SK-N-SH (cell line): ENCODE data around the gene PTRH2. TPM values are rescaled to one million over a fixed set of nuclear protein-coding genes. Genes with fewer than 3 reads are reported as not detected.

Source experiments
- CTCF ChIA-PET: fragments of 300-600, 350-600 bp; formaldehyde crosslinking; extraction: SDS; loops from one replicate; lab custom pipeline; 2021; lab: Yijun Ruan, JAX
- POLR2A ChIA-PET: fragments of 350-600 bp; sonication (Branson Sonifier 250); formaldehyde crosslinking; extraction: SDS; loops from one replicate; lab custom pipeline; 2020; ENCODE audit warnings: antibody characterized with exemption, inconsistent platforms; lab: Yijun Ruan, JAX
- DNase-seq: peaks from one replicate; pipeline ENCODE4 v3.0.0; 2012
- H2AFZ ChIP-seq: fragments of 200-600 bp; sonication (generic); 2 replicates; pipeline ENCODE4 v1.8.1; 2016; ENCODE audit warnings: antibody characterized with exemption, mild to moderate bottlenecking, low read depth
- H3F3A ChIP-seq: fragments of 200-600 bp; sonication (generic); replicated peaks from 2 replicates; pipeline ENCODE3; 2016; ENCODE audit warnings: antibody characterized with exemption, mild to moderate bottlenecking; ENCODE audit not compliant: insufficient read depth
- H3K27ac ChIP-seq, 2 experiments: fragments of 200-500 bp in 1 of 2; fragments of 200-600 bp in 1 of 2; sonication (Bioruptor generic) in 1 of 2; sonication (generic), shearing (Covaris generic) in 1 of 2; 2 replicates each; pipeline versions ENCODE4 v1.5.1 to v1.6.1; 2014 to 2016; ENCODE audit warnings: low read depth in 2 of 2, inconsistent platforms in 1 of 2, low read length in 1 of 2, mild to moderate bottlenecking in 1 of 2, mixed read lengths in 1 of 2
- H3K27me3 ChIP-seq: fragments of 200-600 bp; sonication (generic), shearing (Covaris generic); 2 replicates; pipeline ENCODE4 v1.6.1; 2016; ENCODE audit warnings: mixed run types; ENCODE audit not compliant: insufficient read depth
- H3K36me3 ChIP-seq, 2 experiments: fragments of 200-500 bp in 1 of 2; fragments of 200-600 bp in 1 of 2; sonication (Bioruptor generic) in 1 of 2; sonication (generic) in 1 of 2; replicated peaks in 1 of 2; 2 replicates each; pipeline versions ENCODE3 to v1.5.1; 2014 to 2016; ENCODE audit warnings: low read length in 1 of 2, mild to moderate bottlenecking in 1 of 2; ENCODE audit not compliant: insufficient read depth in 2 of 2, control insufficient read depth in 1 of 2
- H3K4me1 ChIP-seq, 2 experiments: fragments of 200-500 bp in 1 of 2; fragments of 200-600 bp in 1 of 2; sonication (Bioruptor generic) in 1 of 2; sonication (generic), shearing (Covaris generic) in 1 of 2; 2 replicates each; pipeline versions ENCODE4 v1.5.1 to v1.6.1; 2014 to 2016; ENCODE audit warnings: low read depth in 1 of 2, low read length in 1 of 2, mixed run types in 1 of 2; ENCODE audit not compliant: insufficient read depth in 2 of 2, control insufficient read depth in 1 of 2
- H3K4me2 ChIP-seq: fragments of 200-600 bp; sonication (generic), shearing (Covaris generic); 2 replicates; pipeline ENCODE4 v1.6.1; 2017; ENCODE audit warnings: mixed run types
- H3K4me3 ChIP-seq, 2 experiments: fragments of 200-500 bp in 1 of 2; fragments of 200-600 bp in 1 of 2; sonication (Bioruptor generic) in 1 of 2; sonication (generic), shearing (Covaris generic) in 1 of 2; 2 replicates each; pipeline versions ENCODE4 v1.5.1 to v1.8.1; 2014 to 2016; ENCODE audit warnings: low read depth in 2 of 2, inconsistent platforms in 1 of 2, low read length in 1 of 2, mild to moderate bottlenecking in 1 of 2, mixed read lengths in 1 of 2, moderate library complexity in 1 of 2
- H3K79me2 ChIP-seq: fragments of 200-600 bp; sonication (generic); 2 replicates; pipeline ENCODE4 v1.8.1; 2017; ENCODE audit warnings: mild to moderate bottlenecking; ENCODE audit not compliant: insufficient read depth
- H3K9ac ChIP-seq: fragments of 200-600 bp; sonication (generic); 2 replicates; pipeline ENCODE4 v1.6.1; 2017; ENCODE audit warnings: mixed run types
- H3K9me2 ChIP-seq: fragments of 200-600 bp; sonication (generic); 2 replicates; pipeline ENCODE4 v1.6.1; 2017; ENCODE audit warnings: mixed run types
- H3K9me3 ChIP-seq: fragments of 200-600 bp; sonication (generic); 2 replicates; pipeline ENCODE4 v1.6.1; 2017; ENCODE audit warnings: mixed run types, mild to moderate bottlenecking, moderate library complexity
- H4K20me1 ChIP-seq: fragments of 200-600 bp; sonication (generic); 2 replicates; pipeline ENCODE4 v1.6.1; 2017; ENCODE audit warnings: mild to moderate bottlenecking, mixed run types; ENCODE audit not compliant: insufficient read depth
- CHD2 ChIP-seq: fragments of 150-350 bp; IDR thresholded peaks from 2 replicates; pipeline ENCODE4 v1.6.1; 2018; ENCODE audit warnings: low read length; ENCODE audit not compliant: partially characterized antibody
- CTCF ChIP-seq: fragments of 200-600 bp; sonication (generic); IDR thresholded peaks from 2 replicates; pipeline ENCODE4 v1.6.1; 2017; ENCODE audit warnings: antibody characterized with exemption, mild to moderate bottlenecking, moderate library complexity
- EZH2phosphoT487 ChIP-seq: fragments of 200-600 bp; sonication (generic); IDR thresholded peaks from 2 replicates; pipeline ENCODE4 v1.6.1; 2017; ENCODE audit warnings: low read depth, mixed run types, mild to moderate bottlenecking, antibody characterized with exemption, moderate library complexity, borderline replicate concordance
- NFIC ChIP-seq: IDR thresholded peaks from 2 replicates; pipeline ENCODE4 v1.4.0; 2012; ENCODE audit warnings: borderline replicate concordance
- NRF1 ChIP-seq: IDR thresholded peaks from 2 replicates; pipeline ENCODE4 v1.6.1; 2012; ENCODE audit warnings: low read depth, mild to moderate bottlenecking, low read length
- RAD21 ChIP-seq: IDR thresholded peaks from 2 replicates; pipeline ENCODE4 v1.6.1; 2012; ENCODE audit warnings: mild to moderate bottlenecking, low read length
- REST ChIP-seq: IDR thresholded peaks from 2 replicates; pipeline ENCODE4 v1.6.1; 2012; ENCODE audit warnings: mild to moderate bottlenecking, low read depth, low read length, moderate library complexity
- SMC3 ChIP-seq: IDR thresholded peaks from 2 replicates; pipeline ENCODE4 v1.6.1; 2012; ENCODE audit warnings: low read depth, low read length, improper control_type of control experiment
- YY1 ChIP-seq: IDR thresholded peaks from 2 replicates; pipeline ENCODE4 v1.4.0; 2012; ENCODE audit warnings: low read depth, mild to moderate bottlenecking
- WGBS: methylation state at CpG from one replicate; pipeline ENCODE4 v1.1.6; 2017; ENCODE audit warnings: low lambda C conversion rate; 5-methylcytosine and 5-hydroxymethylcytosine counted together
- polyA plus RNA-seq, 3 experiments: library from polyadenylated mRNA; depleted of rRNA; stranded (reverse); fragments of >200 nt; gene quantifications; 2 replicates each; pipeline ENCODE4 v1.2.3, GENCODE V29; 2012
- TF ChIP-seq, protein P1 (sequence below): IDR thresholded peaks from 2 replicates; pipeline ENCODE4 v1.4.0; 2012; ENCODE audit warnings: low read depth, borderline replicate concordance

The PTRH2 gene
- polyA plus RNA-seq, 1 of the 3 experiments (the other 2 are of a cell fraction) = 101 TPM

- TF ChIP-seq REST (no peak), CHD2 (no peak), NRF1 (no peak)
- TF ChIP-seq, protein P1, sequence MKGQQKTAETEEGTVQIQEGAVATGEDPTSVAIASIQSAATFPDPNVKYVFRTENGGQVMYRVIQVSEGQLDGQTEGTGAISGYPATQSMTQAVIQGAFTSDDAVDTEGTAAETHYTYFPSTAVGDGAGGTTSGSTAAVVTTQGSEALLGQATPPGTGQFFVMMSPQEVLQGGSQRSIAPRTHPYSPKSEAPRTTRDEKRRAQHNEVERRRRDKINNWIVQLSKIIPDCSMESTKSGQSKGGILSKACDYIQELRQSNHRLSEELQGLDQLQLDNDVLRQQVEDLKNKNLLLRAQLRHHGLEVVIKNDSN = no peak
Observed at GRCh38 chr17:59748591-59748990, 41.4 kb upstream of the PTRH2 start (continued).

GRCh38 chr17:59746849-59747445 lies 39.7 kb upstream of the PTRH2 start:
- Histone ChIP-seq H3K9me2 (no peaks in the 10 kb centered on the region), H2AFZ (no peak overlapping the region), H3K79me2 (peaks cover 40% of the 10 kb centered on the region), H3K9ac (no peak overlapping the region), H3K4me2 (no peak overlapping the region), H3K4me1 (peaks cover 0 to 3% of the 10 kb centered on the region in 2 experiments; a peak in 1 of 4 replicates), H3K27ac (peak overlapping the region; percentile 4 to 54; a peak in 3 of 4 replicates), H3K4me3 (no peak overlapping the region; a peak in 1 of 4 replicates), H3K36me3 (peaks cover 13 to 26% of the 10 kb centered on the region in 2 experiments), H4K20me1 (no peaks in the 10 kb centered on the region), H3F3A (peaks cover 22% of the 10 kb centered on the region), H3K9me3 (peaks cover 11% of the 10 kb centered on the region; the same call in 1 of the 2 replicates), H3K27me3 (no peaks in the 10 kb centered on the region)
- peak; percentile 76 for TF ChIP-seq RAD21
- no peak for TF ChIP-seq NFIC
- no peak for TF ChIP-seq EZH2phosphoT487
- TF ChIP-seq CTCF = peak; percentile 95
- peak; percentile 77 for TF ChIP-seq SMC3
- no peak for TF ChIP-seq YY1
- no peak for TF ChIP-seq CHD2
- POLR2A ChIA-PET = no interaction called here
- peak; percentile 44 for DNase-seq
- WGBS = 90% methylated on average over 4 of the region's 4 CpGs
- CTCF ChIA-PET = interaction anchor here (0.6 to 3.4 kb wide), 34 partner anchors 9 to 343 kb away, joined by 3 to 16 read pairs (median 3); no protein-coding TSS in a partner anchor
